ENCODE data around the gene SH2D7.

SH2D7 gene

DNA sequence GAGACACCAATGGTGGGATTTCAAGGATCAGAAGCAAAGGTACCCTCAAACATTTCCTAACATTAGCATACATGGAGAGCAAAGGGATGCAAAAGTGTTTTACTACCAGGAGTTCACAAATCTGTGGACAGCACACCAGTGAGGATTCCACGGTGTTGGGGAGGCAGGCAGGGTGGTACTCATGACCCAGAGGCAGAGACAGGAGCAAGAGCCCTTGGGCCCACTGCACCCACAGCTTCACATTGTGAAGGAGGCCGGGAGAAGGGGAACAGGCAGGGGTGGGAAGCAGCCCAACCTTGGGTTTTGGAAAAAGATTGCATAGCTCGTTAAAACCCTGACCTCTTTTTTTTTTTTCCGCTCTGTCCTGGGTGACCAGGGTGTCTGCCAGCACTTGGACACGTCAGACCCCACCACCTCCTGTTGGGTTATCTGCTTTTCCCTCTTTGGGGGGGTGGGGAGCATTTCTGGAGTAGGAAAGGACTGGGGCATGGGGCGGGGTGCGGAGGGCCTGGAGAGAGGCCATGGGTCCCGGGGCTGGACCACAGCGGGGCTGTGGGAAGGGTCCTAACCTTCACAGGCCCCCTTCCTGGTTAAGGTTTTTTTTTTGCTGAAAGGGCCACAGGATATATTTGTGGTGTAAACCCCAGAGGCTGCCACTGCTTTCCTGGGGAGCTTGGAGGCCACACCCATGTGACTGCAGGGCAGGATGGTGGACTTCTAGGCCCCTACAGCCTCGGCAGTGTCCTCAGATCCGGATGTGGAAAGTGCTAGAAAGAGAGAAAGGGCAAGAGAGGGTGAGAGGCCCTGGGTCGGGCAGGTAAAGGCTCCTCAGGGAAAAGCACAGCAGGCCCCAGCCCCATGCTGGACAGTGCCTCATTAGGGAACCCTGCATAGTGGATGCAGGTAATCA is 12.5 kb downstream of the SH2D7 start:
- no peak for DNase-seq

DNA sequence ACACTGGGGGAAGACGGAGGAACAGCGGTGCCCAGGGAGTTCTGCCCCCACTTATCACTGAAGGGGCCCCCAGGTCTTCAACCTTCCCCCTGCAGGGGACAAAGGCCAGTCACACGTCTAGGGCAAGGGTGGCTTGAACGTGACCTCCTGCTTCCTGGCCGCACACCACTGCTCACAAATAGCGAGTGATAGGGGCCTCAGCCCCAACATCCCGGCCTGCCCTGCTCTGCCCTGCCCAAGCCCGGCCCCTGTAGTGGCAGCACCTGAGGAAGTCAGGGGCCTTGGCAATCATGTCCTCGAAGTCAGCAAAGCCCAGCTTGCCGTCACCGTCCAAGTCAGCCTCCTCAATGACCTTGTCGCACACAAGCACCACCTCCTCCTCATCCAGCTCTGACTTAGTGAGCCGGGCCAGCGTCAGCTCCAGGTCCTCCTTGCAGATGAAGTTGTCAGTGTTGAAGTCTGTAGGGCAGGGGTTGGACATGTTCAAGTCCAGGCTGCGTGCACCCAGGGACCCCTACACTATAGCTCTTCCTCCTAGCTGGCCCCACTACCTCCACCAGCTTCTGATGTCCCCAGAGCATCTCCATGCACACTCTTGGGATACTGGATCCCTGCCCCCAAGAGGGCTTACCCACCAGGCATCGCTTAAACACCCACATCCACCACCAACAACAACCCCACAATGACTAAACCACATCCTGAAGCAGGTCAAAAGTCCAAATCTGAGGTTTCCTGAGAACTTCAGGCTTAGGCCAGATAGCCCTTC is 13.3 kb downstream of the SH2D7 start:
- no peak for DNase-seq

DNA sequence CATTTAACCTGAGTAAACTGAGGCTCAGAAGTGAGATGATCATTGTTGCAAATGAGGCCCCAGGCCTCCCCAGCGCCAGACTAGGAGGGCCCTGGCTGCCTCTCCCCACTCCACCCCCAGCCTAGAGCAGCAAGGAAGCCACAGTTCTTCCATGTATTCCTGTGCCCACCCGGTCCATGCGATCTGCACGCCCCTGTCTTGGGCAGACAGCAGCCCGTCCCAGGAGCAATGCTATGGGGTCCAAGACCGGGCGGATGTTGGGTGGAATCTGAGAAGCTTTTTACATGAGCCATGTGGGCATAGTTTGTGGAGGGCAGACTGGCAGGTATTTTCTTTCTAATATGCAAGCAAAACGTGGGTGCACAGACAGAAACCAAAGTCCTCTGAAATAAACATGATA is 15.1 kb downstream of the SH2D7 start:
- DNase-seq = no peak

DNA sequence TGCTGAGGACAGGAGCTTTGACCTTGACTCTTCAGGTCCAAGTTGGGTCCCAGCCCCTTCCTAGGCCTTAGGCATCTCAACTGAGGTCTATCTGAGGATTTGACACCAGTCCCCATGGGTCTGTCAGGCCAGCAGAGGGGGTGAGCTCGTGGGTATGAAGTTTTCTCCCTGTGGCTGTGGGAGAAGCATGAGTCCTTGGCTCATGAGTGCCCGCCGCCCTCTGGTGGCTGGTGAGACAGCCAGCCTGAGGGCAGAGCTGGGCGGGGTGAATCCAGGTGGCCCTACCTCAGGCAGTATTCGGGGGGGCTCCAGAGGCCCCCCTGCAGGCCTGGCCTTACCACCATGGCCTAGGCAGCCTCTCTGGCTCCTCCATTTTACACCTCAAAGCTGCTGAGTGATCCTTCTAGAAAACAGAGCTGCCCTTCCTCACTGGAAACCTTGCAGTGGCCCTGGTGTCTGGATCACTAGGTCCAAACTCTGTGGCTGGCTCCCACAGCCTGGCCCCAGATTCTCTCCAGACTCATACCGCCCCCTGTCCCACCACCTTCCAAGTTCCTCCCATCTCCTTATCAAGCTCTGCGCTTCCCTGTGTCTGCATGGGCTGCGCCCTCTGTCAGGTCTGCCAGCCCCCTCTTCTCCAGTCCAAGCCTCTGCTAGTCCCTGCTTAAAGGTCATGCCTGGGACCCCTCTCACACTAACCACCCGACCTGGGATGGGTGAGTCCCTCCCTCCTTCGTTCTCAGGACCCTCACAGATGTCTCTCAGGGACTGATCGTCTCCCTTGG is 16.1 kb downstream of the SH2D7 start:
- DNase-seq = peak; percentile 83

DNA sequence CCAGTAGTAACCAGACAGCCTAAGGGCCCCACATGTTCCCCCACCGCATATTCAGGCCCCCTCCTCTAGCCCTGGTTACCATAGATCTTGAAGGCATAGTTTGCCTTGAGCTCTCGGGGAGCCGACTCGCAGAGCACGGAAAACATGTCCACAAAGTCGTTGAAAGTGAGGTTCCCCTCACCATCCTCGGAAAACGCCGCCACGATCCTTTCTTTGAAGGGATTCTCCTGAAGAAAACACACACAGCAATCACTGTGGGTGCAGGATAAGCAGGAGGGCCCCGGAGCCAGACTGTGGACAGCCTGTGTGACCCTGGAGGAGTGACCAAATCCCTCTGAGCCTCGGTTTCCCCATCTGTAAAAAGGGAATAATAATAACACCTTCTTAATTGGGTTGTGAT is 16.8 kb downstream of the SH2D7 start:
- no peak for DNase-seq

GRCh38 chr15:78110096-78110495 is 17.7 kb downstream of the SH2D7 start:
- DNase-seq = no peak

DNA sequence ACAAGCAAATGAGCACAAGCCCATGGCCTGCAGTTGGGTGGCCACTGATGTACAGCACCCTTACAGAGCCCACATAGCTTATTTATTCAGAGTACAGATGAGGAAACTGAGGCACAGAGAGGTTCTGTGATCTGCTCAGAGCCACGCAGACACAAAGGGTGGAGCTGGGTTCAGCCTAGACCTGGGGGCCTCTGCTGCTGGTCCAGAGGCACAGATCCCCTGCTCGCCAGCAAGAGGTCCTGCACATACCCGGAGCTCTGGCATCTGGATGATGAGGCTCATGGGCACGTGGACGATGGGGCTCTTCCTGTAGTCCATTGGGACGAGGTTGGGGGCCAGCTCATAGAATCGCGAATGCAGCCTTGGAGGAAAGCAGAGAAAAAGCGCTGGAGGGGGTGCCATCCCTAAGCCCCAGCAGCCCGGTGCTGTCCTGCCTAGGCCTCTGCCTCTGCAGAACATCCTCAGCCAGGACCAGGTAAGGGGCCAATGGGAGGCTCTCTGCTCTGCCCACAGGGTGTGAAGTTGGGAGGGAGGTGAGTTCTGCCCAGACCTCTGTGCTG is 18.6 kb downstream of the SH2D7 start:
- DNase-seq = no peak

DNA sequence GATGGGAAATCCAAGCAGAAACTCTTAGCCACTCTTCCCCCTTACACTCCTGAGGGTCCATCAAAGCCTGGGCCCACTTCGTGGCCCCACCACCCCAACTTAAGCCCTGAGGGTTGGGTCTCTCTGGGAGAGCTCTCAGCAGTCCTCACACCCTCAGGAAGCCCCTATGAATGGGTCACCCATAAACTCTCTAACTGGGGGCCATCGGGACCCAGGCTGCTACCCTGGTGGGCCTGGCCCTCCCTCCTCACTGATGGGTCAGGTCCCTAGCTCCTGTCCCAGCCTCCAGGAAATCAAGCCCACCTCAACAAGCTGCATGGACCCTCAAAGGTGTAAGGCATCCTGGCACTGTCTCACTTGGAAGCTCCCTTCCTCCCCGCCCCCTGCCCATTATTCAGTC is 19.4 kb downstream of the SH2D7 start:
- DNase-seq = no peak

- no peak for DNase-seq
Observed at GRCh38 chr15:78112551-78112950, 20.2 kb downstream of the SH2D7 start.

DNA sequence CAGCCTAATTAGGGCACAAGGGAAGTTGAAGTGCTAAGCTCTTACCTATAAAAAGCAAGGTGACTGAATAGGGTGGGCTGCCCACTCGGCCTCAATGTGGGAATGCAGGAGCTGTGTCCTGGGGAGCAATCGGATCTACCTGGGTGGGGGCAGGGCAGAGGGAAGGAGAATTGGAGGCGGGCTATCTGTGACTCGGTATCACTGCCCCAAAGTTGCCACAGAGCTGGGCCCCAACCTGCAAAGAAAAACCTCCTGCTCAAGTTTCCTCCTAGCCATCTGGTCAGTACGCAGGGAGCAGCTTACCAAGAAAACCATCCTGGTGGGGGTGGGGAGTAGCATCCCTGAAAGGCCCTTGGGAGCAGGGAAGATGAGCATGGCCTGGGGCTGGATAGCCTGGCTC is 28.2 kb downstream of the SH2D7 start:
- no peak for DNase-seq

DNA sequence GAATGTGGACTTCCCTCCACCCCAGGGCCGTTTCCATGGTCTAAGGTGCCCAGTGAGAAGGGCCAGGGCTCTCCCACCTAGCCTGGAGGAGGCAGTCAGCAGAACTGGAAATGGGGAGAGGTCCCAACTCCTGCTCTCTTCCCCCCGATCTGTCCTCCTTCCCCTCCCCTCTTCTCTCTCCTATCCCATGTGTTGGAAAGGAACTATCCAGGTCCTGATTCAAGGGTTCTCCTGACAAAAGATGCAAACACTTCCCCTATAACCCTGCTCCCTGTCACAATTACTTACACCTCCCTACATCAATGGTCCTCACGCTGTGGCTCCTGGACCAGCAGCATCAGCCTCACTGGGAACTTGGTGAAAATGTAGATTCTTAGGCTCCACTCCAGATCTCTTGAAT is 32.9 kb downstream of the SH2D7 start:
- DNase-seq = no peak

DNA sequence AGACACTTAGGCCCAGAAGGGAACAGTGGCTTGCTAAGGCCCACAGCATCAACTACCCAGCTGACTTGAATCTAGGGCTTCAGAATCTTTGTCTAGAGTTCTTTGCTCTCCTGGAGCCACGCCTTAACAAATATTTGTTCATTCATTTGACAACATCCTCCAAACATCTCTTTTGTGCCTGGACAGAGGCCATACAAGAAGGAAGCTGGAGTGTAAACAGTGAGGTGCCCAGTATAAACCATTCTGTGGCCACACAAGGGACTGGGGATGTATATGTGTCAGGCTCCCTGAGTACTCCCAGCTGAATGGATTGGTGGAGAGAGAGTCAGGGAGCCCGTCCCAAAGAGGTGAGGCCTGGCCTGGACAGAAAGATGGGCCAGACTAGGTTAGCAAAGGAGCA is 35.5 kb downstream of the SH2D7 start:
- DNase-seq = no peak

DNA sequence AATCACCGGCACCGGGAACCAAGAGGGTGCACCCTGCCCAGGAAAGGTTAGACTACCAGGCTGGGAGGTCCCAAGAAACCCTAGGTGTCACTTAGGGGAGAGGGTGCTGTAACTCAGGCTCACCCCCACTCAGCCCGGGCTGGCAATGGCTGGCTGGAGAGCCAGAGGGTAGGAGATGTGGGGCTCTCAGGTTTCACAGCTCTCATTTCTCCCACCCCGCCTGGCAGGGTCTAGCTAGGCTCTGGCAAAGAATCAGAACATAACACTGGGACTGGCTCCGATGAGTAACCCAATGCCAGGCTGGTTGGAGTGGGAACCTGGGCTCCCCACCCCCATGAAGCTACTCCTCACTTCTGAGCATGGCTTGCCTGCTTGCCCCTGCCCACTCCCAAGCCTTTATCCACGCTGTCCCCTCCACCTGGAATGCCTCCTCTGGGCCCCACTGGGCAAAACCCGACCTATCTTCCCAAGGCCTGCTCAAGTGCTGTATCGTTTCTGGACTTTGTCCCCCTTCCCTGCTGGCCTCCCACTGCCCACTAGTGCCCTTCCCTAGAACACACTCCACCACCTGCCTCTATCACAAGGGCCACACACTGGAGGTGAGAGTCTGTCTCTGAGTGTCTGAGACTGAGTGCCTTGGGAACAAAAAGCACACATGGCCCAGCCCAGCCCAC is 36.9 kb downstream of the SH2D7 start:
- no peak for DNase-seq

GRCh38 chr15:78129751-78130287 is 37.5 kb downstream of the SH2D7 start:
- no peak for DNase-seq

- no peak for DNase-seq
Observed at GRCh38 chr15:78130466-78131294, 38.3 kb downstream of the SH2D7 start.

DNA sequence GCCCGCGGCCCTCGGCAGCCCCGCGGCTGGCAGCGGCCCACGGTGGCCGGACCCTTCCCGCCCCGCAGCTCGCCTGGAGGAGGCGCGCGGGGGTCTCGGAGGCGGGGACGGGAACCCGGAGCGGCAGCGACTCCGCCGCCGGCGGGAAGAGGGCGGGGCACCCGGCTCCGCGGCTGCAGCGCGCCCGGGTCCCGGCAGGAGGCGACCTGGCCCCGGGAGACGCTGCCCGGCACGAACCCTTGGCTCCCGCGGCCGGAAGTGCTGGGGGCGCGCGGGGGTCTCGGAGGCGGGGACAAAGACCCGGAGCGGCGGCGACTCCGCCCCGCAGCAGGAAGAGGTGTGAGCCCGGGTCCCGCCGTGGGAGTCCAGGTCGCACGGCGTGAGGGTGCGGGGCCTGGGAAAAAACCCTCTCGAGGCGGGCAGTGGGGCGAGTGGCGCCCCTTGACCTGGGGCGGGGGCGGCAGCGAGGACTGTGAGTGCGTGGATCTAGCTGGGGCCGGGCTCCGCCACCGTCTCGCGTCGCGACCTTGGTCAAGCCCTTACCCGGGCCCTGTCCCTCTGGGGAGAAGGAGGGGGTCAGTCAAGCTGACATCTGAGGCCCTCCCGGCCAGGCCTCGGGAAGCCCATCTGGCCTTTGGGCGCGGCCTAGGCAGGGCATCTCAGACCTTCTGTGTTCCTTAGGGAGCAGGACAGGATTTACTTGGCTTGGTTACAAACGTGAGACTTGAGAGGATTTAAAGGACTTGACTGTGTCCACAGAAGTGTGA is 39.1 kb downstream of the SH2D7 start, which contains the start of gene CIB2:
TSS of gene CIB2 (minus strand) at position 151 of the 767 bp plus-strand sequence. CDS start 230 bp downstream, outside the sequence.
- peak; percentile 70 for DNase-seq

DNA sequence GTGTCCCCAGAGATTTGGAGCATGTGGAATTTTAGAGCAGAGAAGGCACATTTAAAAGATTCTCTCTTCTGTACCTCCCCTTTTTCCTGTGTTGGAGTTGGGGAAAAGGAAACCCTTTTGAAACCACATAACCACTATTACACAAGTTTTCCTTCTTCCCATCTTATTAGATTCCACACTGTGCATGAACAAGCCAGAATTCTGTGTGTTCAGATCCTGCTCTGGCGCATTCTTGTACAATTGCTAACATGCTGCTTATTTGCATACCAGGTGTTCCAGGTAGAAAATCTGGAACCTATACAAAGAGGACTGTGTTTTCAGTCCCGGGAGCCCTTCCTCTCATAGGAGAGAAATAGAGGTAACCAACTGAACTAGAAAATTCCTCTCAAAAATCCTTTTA is 41.4 kb downstream of the SH2D7 start:
- DNase-seq = no peak

GRCh38 chr15:78139578-78139977 is 47.2 kb downstream of the SH2D7 start:
- no peak for DNase-seq

DNA sequence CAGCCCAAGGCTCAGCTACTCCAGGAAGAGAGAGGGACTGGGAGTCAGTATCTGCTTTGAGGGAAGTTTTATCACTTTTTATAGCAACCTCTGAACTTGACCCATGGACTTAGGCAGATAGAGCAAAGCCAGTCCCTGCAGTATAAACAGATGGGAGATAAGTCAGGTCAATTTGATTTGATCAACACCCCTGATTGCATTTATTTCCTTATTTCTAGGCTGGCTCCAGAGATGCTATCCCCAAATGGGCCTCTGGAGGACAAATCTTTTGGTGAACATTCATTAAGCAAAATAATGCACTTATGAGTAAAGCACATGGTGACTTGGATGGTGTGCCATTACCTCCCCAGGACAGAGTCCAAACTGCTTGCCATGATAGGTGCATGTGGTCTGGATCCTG is 47.9 kb downstream of the SH2D7 start:
- DNase-seq = no peak

DNA sequence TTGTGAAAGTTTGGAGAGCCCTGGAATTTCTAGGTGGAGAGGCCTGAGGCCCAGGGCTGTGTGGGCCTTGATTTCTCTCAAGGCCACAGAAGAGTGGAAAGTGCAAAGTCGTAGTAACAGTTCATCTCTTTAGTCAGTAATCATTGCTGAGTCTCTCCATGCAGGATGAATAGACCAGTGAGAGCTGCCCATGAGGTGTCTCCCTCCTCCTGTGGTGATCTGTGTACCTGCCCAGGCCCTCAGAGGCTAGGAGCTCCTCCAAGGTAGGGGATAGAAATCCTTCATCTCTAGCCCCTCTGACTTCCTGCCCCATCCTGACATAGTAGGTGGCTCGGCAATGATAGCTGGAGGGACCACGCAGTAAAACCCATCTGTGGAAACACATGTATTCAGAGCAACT is 50.0 kb downstream of the SH2D7 start:
- DNase-seq = no peak

All from stimulated activated naive CD4-positive, alpha-beta T cell treated with Interleukin-2 at 50 U/mL for 16 hours (primary cell).